H1 (cell line): ENCODE results near the gene ZNF132.

Experiments used
- ATF2 ChIP-seq: IDR thresholded peaks from 2 replicates; pipeline ENCODE4 v1.6.1; 2012; ENCODE audit warnings: low read length, inconsistent platforms
- ATF3 ChIP-seq: IDR thresholded peaks from 2 replicates; pipeline ENCODE4 v1.6.1; 2011; ENCODE audit warnings: low read depth, mild to moderate bottlenecking, low read length; ENCODE audit not compliant: insufficient read depth
- CBX5 ChIP-seq: fragments of 300-800, 300-1000 bp; sonication (generic); IDR thresholded peaks from 2 replicates; pipeline ENCODE4 v1.7.1; 2016; ENCODE audit warnings: antibody characterized with exemption, low read length, low read depth
- CTCF ChIP-seq, 3 experiments: IDR thresholded peaks; 1 replicate in 2 of 3; 2 replicates in 1 of 3; pipeline versions ENCODE4 v1.5.1 to v1.6.1; 2011; ENCODE audit warnings: low read length in 3 of 3, mild to moderate bottlenecking in 3 of 3, inconsistent platforms in 2 of 3, low read depth in 1 of 3, moderate library complexity in 1 of 3; ENCODE audit not compliant: insufficient read depth in 1 of 3; ENCODE audit errors: control extremely low read depth in 1 of 3
- MAX ChIP-seq: IDR thresholded peaks from 2 replicates; pipeline ENCODE4 v1.6.1; 2012; ENCODE audit warnings: inconsistent platforms
- TAF1 ChIP-seq: IDR thresholded peaks from 2 replicates; pipeline ENCODE4 v1.6.1; 2011; ENCODE audit warnings: mild to moderate bottlenecking, low read depth, low read length
- ZNF274 ChIP-seq: IDR thresholded peaks from 2 replicates; pipeline ENCODE4 v1.7.0; 2012; ENCODE audit warnings: low read length, borderline replicate concordance; ENCODE audit errors: extremely low read depth

GRCh38 chr19:58473775-58474174 is 33.8 kb upstream of the ZNF132 start:
- no peak for TF ChIP-seq CTCF (IDR thresholded peaks at IDR 0.05; ENCODE audit: control extremely low read depth in 1 of 3, insufficient read depth in 1 of 3, low read depth in 1 of 3, low read length in 3 of 3)
- no peak for TF ChIP-seq ATF3
- TF ChIP-seq ZNF274 = no peak
- TF ChIP-seq MAX = no peak
- TF ChIP-seq TAF1 = no peak
- TF ChIP-seq CBX5 = no peak
- TF ChIP-seq ATF2 = no peak
